ENCODE data around the gene TMED1. TPM values are rescaled to one million over a fixed set of nuclear protein-coding genes. Genes with fewer than 3 reads are reported as not detected.

The TMED1 gene
- total RNA-seq, 1 experiment from 2014 or later, result 21.3 TPM

- CTCF ChIA-PET, result interaction anchor here (0.6 kb wide), 1 partner anchor 26 kb away, joined by 4 read pairs; no protein-coding TSS in a partner anchor
- H3K36me3 ChIP-seq (ENCODE audit: low read depth), result no peaks in the 10 kb centered on the region
- peaks cover 18% of the 10 kb centered on the region for H3F3A ChIP-seq (ENCODE audit: insufficient read depth, low read depth)
- peaks cover 12% of the 10 kb centered on the region for H3K4me1 ChIP-seq (replicated peaks; ENCODE audit: insufficient read depth)
- no peaks in the 10 kb centered on the region for H3K9me3 ChIP-seq (ENCODE audit: insufficient read depth, low read depth)
- H3K4me2 ChIP-seq, result no peak overlapping the region
- H4K20me1 ChIP-seq (ENCODE audit: insufficient read depth), result no peaks in the 10 kb centered on the region; the same call in 1 of the 2 replicates
- BruUV-seq (replicated peaks), result no TSS peak
- H3K4me3 ChIP-seq, result no peak overlapping the region
- H2AFZ ChIP-seq, result no peak overlapping the region
- POLR2A ChIA-PET (ENCODE audit: unreplicated experiment), result interaction anchor here (0.6 to 0.7 kb wide), 2 partner anchors 12 kb away, joined by 3 to 4 read pairs; no protein-coding TSS in a partner anchor
- TF ChIP-seq CTCF (conservative IDR thresholded peaks at IDR 0.05) (no peak), EZH2 (IDR thresholded peaks at IDR 0.05; ENCODE audit: low read depth) (no peak)
- H3K9me2 ChIP-seq (ENCODE audit: insufficient read depth), result no peaks in the 10 kb centered on the region
- no peaks in the 10 kb centered on the region for H3K27me3 ChIP-seq (ENCODE audit: insufficient read depth, low read depth)
- H3K79me2 ChIP-seq (ENCODE audit: low read depth), result peaks cover 76% of the 10 kb centered on the region
- no peak overlapping the region for H3K27ac ChIP-seq
- intact Hi-C loops (cut with micrococcal nuclease; ENCODE audit: unreplicated experiment), result no loop called here
- DNase-seq, result peak; percentile 33 to 51
These were observed 48.3 kb upstream of the TMED1 start for GRCh38 chr19:10884274-10884673.

- Histone ChIP-seq H3K79me2 (ENCODE audit: low read depth) (peaks cover 71% of the 10 kb centered on the region), H3K27ac (no peak overlapping the region), H3K4me1 (replicated peaks; ENCODE audit: insufficient read depth) (peaks cover 21% of the 10 kb centered on the region), H3K27me3 (ENCODE audit: insufficient read depth, low read depth) (no peaks in the 10 kb centered on the region), H3K36me3 (ENCODE audit: low read depth) (no peaks in the 10 kb centered on the region), H4K20me1 (ENCODE audit: insufficient read depth) (no peaks in the 10 kb centered on the region; the same call in 1 of the 2 replicates), H3K9me3 (ENCODE audit: insufficient read depth, low read depth) (no peaks in the 10 kb centered on the region), H3F3A (ENCODE audit: insufficient read depth, low read depth) (peaks cover 30% of the 10 kb centered on the region), H3K9me2 (ENCODE audit: insufficient read depth) (no peaks in the 10 kb centered on the region), H2AFZ (no peak overlapping the region), H3K4me2 (no peak overlapping the region), H3K4me3 (no peak overlapping the region)
- CTCF ChIA-PET, result no interaction called here
- POLR2A ChIA-PET (ENCODE audit: unreplicated experiment), result interaction anchor here (0.7 kb wide), 1 partner anchor 1828 kb away, joined by 3 read pairs; no protein-coding TSS in a partner anchor
- BruUV-seq (replicated peaks), result no TSS peak
- DNase-seq, result no peak
- TF ChIP-seq CTCF (conservative IDR thresholded peaks at IDR 0.05) (no peak), EZH2 (IDR thresholded peaks at IDR 0.05; ENCODE audit: low read depth) (no peak)
- intact Hi-C loops (cut with micrococcal nuclease; ENCODE audit: unreplicated experiment), result no loop called here
These were observed 46.1 kb upstream of the TMED1 start for GRCh38 chr19:10882108-10882457.

- intact Hi-C loops (cut with micrococcal nuclease; ENCODE audit: unreplicated experiment), result no loop called here
- H3K4me2 ChIP-seq, result no peak overlapping the region
- H4K20me1 ChIP-seq (ENCODE audit: insufficient read depth), result no peaks in the 10 kb centered on the region
- H2AFZ ChIP-seq, result no peak overlapping the region
- peaks cover 30% of the 10 kb centered on the region for H3F3A ChIP-seq (ENCODE audit: insufficient read depth, low read depth)
- CTCF ChIA-PET, result no interaction called here
- no peaks in the 10 kb centered on the region for H3K9me2 ChIP-seq (ENCODE audit: insufficient read depth)
- H3K4me1 ChIP-seq (replicated peaks; ENCODE audit: insufficient read depth), result peaks cover 21% of the 10 kb centered on the region
- H3K27ac ChIP-seq, result no peak overlapping the region
- H3K9me3 ChIP-seq (ENCODE audit: insufficient read depth, low read depth), result no peaks in the 10 kb centered on the region
- BruUV-seq (replicated peaks), result no TSS peak
- no peaks in the 10 kb centered on the region for H3K27me3 ChIP-seq (ENCODE audit: insufficient read depth, low read depth)
- POLR2A ChIA-PET (ENCODE audit: unreplicated experiment), result interaction anchor here (0.7 kb wide), 1 partner anchor 1828 kb away, joined by 3 read pairs; no protein-coding TSS in a partner anchor
- no peak for DNase-seq
- TF ChIP-seq EZH2 (IDR thresholded peaks at IDR 0.05; ENCODE audit: low read depth) (no peak), CTCF (conservative IDR thresholded peaks at IDR 0.05) (no peak)
- H3K79me2 ChIP-seq (ENCODE audit: low read depth), result peaks cover 71% of the 10 kb centered on the region
- H3K36me3 ChIP-seq (ENCODE audit: low read depth), result no peaks in the 10 kb centered on the region
- H3K4me3 ChIP-seq, result no peak overlapping the region
These were observed 45.5 kb upstream of the TMED1 start for GRCh38 chr19:10881403-10882107.
